GM18517 (cell line): ENCODE data around the gene NYNRIN.
"Not testable (repeated sequence)": the region's sequence is repeated elsewhere in the genome, so short reads cannot be mapped to it uniquely, and the experiment has no call there.

Experiments
- ATAC-seq: cut with Tn5 transposase; IDR thresholded peaks from one replicate; pipeline ENCODE4 v1.9.1; 2021; ENCODE audit warnings: mild to moderate bottlenecking, moderate library complexity; ENCODE audit not compliant: unreplicated experiment

The NYNRIN gene

GRCh38 chr14:24369907-24370687 lies 28.7 kb upstream of the NYNRIN start:
- ATAC-seq = no peak

- no peak for ATAC-seq
Observed at GRCh38 chr14:24370748-24371147, 28.1 kb upstream of the NYNRIN start.

GRCh38 chr14:24371605-24372004 lies 27.2 kb upstream of the NYNRIN start:
- ATAC-seq = not testable (repeated sequence)

- no peak for ATAC-seq
Observed at GRCh38 chr14:24372701-24373416, 25.9 kb upstream of the NYNRIN start.

DNA sequence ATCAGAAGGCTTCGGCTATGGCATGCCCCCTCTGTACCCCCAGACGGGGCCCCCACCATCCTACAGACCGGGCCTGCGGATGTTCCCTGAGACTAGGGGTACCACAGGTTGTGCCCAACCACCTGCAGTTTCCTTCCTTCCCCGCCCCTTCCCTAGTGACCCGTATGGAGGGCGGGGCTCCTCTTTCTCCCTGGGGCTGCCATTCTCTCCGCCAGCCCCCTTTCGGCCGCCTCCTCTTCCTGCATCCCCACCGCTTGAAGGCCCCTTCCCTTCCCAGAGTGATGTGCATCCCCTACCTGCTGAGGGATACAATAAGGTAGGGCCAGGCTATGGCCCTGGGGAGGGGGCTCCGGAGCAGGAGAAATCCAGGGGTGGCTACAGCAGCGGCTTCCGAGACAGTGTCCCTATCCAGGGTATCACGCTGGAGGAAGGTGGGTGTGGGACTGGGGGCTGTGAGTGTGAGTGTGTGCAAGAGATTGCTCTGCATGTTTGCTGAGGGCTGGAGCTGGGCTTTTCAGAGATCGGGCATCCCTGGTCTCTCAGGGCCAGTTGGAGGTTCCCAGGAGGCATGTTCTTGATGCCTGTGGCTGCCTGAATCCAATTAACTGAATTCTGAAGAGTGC lies 22.2 kb upstream of the NYNRIN start:
- no peak for ATAC-seq

GRCh38 chr14:24377126-24377525 lies 21.7 kb upstream of the NYNRIN start:
- ATAC-seq = no peak

DNA sequence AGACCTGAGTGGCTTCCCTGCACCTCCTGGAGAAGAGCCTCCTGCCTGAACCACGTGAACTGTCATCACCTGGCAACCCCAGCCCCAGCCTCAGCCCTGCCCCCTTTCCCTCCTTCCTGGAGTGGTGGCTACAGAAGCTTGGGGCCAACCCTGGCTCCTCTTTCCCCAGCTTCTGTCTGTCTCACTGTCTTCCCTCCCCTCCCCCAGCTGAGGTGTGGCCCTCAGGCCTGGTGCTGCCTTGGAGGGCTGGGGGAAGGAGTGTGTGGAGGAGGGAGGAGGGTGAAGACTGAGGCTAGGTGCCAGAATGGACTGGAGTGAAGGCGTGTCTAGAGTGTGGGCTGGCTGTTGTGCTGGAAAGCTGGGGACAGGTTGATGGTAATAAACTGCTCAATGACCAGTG lies 21.1 kb upstream of the NYNRIN start:
- ATAC-seq = no peak

- no peak for ATAC-seq
Observed at GRCh38 chr14:24378327-24378726, 20.5 kb upstream of the NYNRIN start.

GRCh38 chr14:24378981-24379906 lies 19.6 kb upstream of the NYNRIN start:
- no peak for ATAC-seq

GRCh38 chr14:24379907-24380730 lies 18.7 kb upstream of the NYNRIN start:
- ATAC-seq = no peak

DNA sequence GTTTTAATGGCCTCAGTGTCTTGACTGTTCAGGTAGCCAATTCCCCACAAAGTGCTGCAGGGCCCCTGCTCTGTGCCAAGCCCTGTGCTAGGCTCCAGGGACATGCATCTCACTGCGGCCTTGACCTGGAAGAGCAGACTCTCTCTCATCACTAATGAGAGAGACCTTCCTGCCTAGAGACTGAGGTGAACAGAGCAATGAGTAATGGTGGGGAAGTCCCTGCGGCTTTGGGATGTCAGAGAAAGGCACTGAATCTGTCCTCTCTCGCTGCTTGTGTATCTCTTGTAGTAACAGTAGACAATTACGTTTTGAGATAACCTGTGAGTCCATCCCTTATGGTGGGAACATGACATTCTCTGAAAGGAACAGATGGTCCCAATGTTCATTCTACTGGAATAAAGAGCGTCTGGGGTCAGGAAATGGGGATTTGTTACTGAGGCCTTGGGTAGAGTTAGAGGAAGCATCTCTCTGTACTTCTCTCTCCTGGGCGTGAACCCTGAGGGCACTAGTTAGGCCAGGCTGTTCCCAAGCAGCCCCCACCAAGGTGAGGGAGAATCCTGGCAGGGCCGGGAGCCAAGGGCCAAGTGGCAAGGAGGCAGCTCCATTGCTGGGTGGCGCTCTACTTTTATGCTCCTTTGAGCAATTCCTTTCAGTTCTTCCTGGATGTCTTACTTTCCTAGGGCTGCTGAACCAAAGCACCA lies 17.3 kb upstream of the NYNRIN start:
- ATAC-seq = no peak

DNA sequence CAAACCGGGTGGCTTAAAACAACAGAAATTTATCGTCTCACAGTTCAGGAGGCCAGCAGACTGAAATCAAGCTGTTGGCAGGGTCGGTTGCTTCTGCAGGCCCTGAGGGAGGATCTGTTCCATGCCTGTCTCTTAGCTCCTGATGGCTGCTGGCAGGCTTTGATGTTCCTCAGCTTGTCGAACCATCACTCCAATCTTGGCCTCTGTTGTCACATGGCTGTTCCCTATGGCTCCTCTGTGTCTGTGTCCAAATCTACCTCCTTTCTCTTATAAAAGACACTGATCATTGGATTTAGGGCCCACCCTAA lies 16.8 kb upstream of the NYNRIN start:
- ATAC-seq = no peak

DNA sequence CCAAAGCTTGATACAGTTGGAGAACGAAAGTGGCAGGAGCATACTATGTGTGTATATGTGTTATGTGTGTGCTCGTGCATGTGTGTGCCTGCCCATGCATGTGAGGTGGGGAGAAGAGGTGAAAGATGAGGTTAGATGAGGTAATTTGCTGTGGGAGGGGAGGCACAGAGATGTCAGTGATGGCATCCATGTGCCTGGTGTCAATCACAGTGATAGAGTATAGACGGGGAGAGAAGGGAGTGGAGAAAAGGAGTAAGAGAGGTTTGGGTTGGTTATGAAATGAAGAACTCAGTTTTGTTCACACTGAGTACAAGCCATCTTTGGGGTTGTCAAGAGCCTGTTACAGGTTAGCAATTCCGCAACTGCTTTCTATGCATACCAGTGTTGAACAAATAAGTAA lies 14.6 kb upstream of the NYNRIN start:
- no peak for ATAC-seq

- no peak for ATAC-seq
Observed at GRCh38 chr14:24385524-24385923, 13.3 kb upstream of the NYNRIN start.

- no peak for ATAC-seq
Observed at GRCh38 chr14:24387009-24387345, 11.8 kb upstream of the NYNRIN start.

DNA sequence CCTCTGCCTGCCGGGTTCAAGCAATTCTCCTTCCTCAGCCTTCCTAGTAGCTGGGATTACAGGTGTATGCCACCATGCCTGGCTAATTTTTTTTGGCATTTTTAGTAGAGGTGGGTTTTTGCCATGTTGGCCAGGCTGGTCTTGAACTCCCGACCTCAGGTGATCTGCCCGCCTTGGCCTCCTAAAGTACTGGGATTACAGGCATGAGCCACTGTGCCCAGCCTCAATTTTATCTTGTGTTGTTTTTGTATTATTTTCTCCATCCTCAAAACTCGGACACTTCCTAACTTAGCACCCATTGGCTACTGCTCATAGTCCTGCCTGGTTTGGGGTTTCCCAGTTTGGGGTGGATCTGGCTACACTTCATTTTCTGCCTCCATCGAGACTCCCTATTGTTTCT lies 11.2 kb upstream of the NYNRIN start:
- not testable (repeated sequence) for ATAC-seq

DNA sequence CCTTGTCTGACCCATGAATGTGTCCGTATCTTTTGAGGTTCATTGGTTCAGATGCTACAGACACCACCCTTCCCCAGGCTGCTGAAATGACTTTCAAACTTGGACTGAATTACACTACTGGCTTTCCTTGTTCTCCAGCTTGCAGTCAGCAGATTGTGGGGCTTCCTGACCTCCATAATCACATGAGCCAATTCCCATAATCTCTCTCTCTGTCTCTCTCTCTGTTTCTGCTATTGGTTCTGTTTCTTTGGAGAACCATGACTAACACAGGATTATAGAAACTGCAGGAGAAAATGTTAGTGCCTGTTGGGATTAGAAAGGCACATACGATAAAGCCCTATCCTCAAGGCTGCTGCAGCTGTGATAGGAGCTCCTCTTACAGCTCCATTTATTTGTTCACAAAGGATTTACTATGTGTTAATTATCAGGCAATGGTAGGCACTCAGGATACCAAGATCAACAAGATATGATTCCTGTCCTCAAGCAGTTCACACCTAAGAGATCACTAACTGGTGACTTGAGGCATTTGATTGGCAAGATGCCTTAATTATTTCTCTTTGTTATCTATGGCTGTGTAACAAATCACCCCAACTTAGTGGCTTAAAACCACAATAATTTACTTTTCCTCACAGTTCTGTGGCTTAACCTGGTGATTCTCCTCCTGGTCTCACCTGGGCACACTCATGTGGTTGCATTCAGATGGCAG lies 10.2 kb upstream of the NYNRIN start:
- no peak for ATAC-seq

DNA sequence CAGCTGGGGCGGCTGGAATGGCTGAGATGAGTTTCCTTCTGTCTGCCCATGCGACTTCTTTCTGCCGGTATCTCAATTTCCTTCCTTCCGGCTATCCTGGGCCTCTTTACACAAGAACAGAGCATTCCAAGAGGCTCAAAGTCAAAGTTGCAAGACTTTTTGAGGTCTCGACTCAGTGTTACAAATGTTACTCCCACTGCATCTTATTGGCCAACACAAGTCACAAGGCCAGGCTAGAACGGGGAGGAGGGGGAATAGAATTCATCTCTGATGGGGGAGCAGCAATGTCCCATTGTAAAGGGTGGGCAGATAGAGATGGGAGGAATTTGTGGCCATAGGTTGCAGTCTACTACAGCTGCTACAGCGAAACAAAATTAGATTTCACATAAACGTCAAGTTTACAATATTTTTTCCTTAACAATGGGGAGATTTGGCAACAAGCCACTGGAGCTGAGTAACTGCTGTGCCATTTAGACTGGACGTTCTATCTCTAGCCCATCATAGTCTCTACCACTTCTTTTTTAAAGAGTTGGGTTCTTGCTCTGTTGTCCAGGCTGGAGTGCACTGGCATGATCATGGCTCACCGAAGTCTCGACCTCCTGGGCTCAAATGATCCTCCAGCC lies 9.5 kb upstream of the NYNRIN start:
- ATAC-seq = no peak
